ENCODE results near the gene CIRBP.

DNA sequence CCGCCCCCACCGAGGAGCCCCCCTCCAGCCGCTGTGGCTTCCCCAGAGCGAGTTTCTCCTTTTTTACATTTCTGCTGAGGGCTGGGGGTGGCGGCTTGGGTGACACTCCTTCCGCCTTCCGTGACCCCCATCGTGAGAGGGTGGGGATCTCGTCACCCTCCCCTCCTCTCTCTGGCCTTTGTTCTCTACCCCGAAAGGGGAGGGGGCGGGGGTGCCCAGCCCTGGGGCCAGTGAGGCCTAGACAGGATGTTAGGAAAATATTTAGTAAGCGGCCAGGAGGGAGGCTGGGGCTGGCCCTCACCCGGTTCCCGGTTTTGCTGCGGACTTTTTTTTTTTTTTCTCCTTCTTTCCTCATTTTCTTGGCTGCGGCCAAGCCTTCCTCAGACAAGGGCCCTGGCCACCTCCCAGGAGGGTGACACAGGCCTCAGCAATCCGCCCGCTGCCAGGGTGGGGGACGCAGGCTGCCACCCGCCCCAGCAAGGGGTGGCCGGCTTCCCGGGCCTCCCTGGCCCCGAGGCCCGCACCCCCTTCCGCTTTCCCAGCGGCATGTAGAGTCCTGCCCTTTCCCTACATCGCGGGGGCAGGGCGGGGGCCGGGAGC is 16.8 kb upstream of the CIRBP start:
- TF ChIP-seq TAF1 (IDR thresholded peaks at IDR 0.05; ENCODE audit: borderline replicate concordance, insufficient read depth, low read length): no peak
- TF ChIP-seq, protein P1, sequence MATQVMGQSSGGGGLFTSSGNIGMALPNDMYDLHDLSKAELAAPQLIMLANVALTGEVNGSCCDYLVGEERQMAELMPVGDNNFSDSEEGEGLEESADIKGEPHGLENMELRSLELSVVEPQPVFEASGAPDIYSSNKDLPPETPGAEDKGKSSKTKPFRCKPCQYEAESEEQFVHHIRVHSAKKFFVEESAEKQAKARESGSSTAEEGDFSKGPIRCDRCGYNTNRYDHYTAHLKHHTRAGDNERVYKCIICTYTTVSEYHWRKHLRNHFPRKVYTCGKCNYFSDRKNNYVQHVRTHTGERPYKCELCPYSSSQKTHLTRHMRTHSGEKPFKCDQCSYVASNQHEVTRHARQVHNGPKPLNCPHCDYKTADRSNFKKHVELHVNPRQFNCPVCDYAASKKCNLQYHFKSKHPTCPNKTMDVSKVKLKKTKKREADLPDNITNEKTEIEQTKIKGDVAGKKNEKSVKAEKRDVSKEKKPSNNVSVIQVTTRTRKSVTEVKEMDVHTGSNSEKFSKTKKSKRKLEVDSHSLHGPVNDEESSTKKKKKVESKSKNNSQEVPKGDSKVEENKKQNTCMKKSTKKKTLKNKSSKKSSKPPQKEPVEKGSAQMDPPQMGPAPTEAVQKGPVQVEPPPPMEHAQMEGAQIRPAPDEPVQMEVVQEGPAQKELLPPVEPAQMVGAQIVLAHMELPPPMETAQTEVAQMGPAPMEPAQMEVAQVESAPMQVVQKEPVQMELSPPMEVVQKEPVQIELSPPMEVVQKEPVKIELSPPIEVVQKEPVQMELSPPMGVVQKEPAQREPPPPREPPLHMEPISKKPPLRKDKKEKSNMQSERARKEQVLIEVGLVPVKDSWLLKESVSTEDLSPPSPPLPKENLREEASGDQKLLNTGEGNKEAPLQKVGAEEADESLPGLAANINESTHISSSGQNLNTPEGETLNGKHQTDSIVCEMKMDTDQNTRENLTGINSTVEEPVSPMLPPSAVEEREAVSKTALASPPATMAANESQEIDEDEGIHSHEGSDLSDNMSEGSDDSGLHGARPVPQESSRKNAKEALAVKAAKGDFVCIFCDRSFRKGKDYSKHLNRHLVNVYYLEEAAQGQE (IDR thresholded peaks at IDR 0.05; ENCODE audit: insufficient read depth in 1 of 2, low read depth in 2 of 2, low read length in 2 of 2): no peak
- TF ChIP-seq POLR2AphosphoS5 (IDR thresholded peaks at IDR 0.05; ENCODE audit: low read depth, low read length): no peak; the same call in 1 of the 2 replicates

Measured in PFSK-1 (cell line).